ENCODE measurements around the gene MPDZ. TPM values are rescaled to one million over a fixed set of nuclear protein-coding genes. Genes with fewer than 3 reads are reported as not detected.

Gene MPDZ
- total RNA-seq, 1 donor from 2014 or later, result 31.0 TPM

GRCh38 chr9:13189362-13189761 lies 90.1 kb downstream of the MPDZ start:
- no peak overlapping the region for H3K9ac ChIP-seq (ENCODE audit: low read length)
- H3K79me2 ChIP-seq (ENCODE audit: insufficient read depth, low read length), result no peaks in the 10 kb centered on the region
- DNase-seq (ENCODE audit: low read depth), result no peak
- no peak overlapping the region for H3K4me3 ChIP-seq (ENCODE audit: insufficient read depth, low read depth, low read length)
- peaks cover 9% of the 10 kb centered on the region for H3K4me1 Mint-ChIP-seq (ENCODE audit: low read depth, unreplicated experiment)
- no peaks in the 10 kb centered on the region for H3K27me3 Mint-ChIP-seq (ENCODE audit: low read depth, unreplicated experiment)
- H3K9me3 ChIP-seq (ENCODE audit: insufficient read depth, low read depth, low read length), result no peaks in the 10 kb centered on the region
- no peak for FAIRE-seq
- no peaks in the 10 kb centered on the region for H3K27me3 ChIP-seq (ENCODE audit: insufficient read depth, low read length)
- H3K4me2 ChIP-seq (ENCODE audit: low read length), result no peak overlapping the region
- TF ChIP-seq CTCF (IDR thresholded peaks at IDR 0.05; ENCODE audit: insufficient read depth, low read depth, low read length) (no peak), EZH2 (IDR thresholded peaks at IDR 0.05; ENCODE audit: insufficient read depth, low read length) (no peak)
- H3K36me3 ChIP-seq (ENCODE audit: insufficient read depth, low read length), result peaks cover 11% of the 10 kb centered on the region
- H3K4me3 Mint-ChIP-seq (ENCODE audit: unreplicated experiment), result no peak overlapping the region
- no peak overlapping the region for H3K27ac Mint-ChIP-seq (ENCODE audit: unreplicated experiment)
- no peaks in the 10 kb centered on the region for H4K20me1 ChIP-seq (ENCODE audit: insufficient read depth, low read length)
- H3K4me1 ChIP-seq (ENCODE audit: insufficient read depth, low read length), result no peaks in the 10 kb centered on the region
- H3K27ac ChIP-seq (ENCODE audit: low read depth, low read length), result no peak overlapping the region
- peaks cover 4% of the 10 kb centered on the region for H3K36me3 Mint-ChIP-seq (ENCODE audit: low read depth, unreplicated experiment)
- no peaks in the 10 kb centered on the region for H3K9me3 Mint-ChIP-seq (ENCODE audit: unreplicated experiment)
- H2AFZ ChIP-seq (ENCODE audit: low read depth, low read length), result no peak overlapping the region

- H3K4me3 Mint-ChIP-seq (ENCODE audit: unreplicated experiment), result no peak overlapping the region
- peaks cover 9% of the 10 kb centered on the region for H3K36me3 ChIP-seq (ENCODE audit: insufficient read depth, low read length)
Measured at GRCh38 chr9:13186774-13187173, 92.7 kb downstream of the MPDZ start.

More at GRCh38 chr9:13186774-13187173, 92.7 kb downstream of the MPDZ start:
- no peak overlapping the region for H2AFZ ChIP-seq (ENCODE audit: low read depth, low read length)
- H3K4me1 Mint-ChIP-seq (ENCODE audit: low read depth, unreplicated experiment), result peaks cover 10% of the 10 kb centered on the region
- H3K79me2 ChIP-seq (ENCODE audit: insufficient read depth, low read length), result no peaks in the 10 kb centered on the region
- H3K9me3 Mint-ChIP-seq (ENCODE audit: unreplicated experiment), result no peaks in the 10 kb centered on the region
- H3K27ac ChIP-seq (ENCODE audit: low read depth, low read length), result no peak overlapping the region
- H3K4me1 ChIP-seq (ENCODE audit: insufficient read depth, low read length), result no peaks in the 10 kb centered on the region
- no peaks in the 10 kb centered on the region for H4K20me1 ChIP-seq (ENCODE audit: insufficient read depth, low read length)
- H3K4me3 ChIP-seq (ENCODE audit: insufficient read depth, low read depth, low read length), result no peak overlapping the region
- H3K27ac Mint-ChIP-seq (ENCODE audit: unreplicated experiment), result no peak overlapping the region
- TF ChIP-seq CTCF (IDR thresholded peaks at IDR 0.05; ENCODE audit: insufficient read depth, low read depth, low read length) (no peak), EZH2 (IDR thresholded peaks at IDR 0.05; ENCODE audit: insufficient read depth, low read length) (no peak)
- no peak overlapping the region for H3K4me2 ChIP-seq (ENCODE audit: low read length)
- H3K27me3 Mint-ChIP-seq (ENCODE audit: low read depth, unreplicated experiment), result no peaks in the 10 kb centered on the region
- no peaks in the 10 kb centered on the region for H3K9me3 ChIP-seq (ENCODE audit: insufficient read depth, low read depth, low read length)
- no peak overlapping the region for H3K9ac ChIP-seq (ENCODE audit: low read length)
- no peaks in the 10 kb centered on the region for H3K27me3 ChIP-seq (ENCODE audit: insufficient read depth, low read length)
- no peak for DNase-seq (ENCODE audit: low read depth)
- peaks cover 4% of the 10 kb centered on the region for H3K36me3 Mint-ChIP-seq (ENCODE audit: low read depth, unreplicated experiment)
- FAIRE-seq, result no peak

Measured in astrocyte (in vitro differentiated cells and primary cell).